Measurements from ENCODE around the gene KRT78. TPM values are rescaled to one million over a fixed set of nuclear protein-coding genes. Genes with fewer than 3 reads are reported as not detected.

KRT78 gene
- total RNA-seq, 1 experiment from 2014 or later = 0.15 TPM

GRCh38 chr12:52891044-52891443, 42.2 kb upstream of the KRT78 start:
- Histone ChIP-seq H3K9ac (ENCODE audit: low read length) (no peak overlapping the region), H3K9me2 (replicated peaks; ENCODE audit: low read length) (no peaks in the 10 kb centered on the region), H3K4me1 (ENCODE audit: insufficient read depth, low read length) (peaks cover 12% of the 10 kb centered on the region), H3F3A (ENCODE audit: low read length, unreplicated experiment) (peaks cover 5% of the 10 kb centered on the region), H4K20me1 (ENCODE audit: low read length) (peaks cover 4% of the 10 kb centered on the region; the same call in 1 of the 2 replicates), H3K79me2 (ENCODE audit: low read length) (no peaks in the 10 kb centered on the region), H3K4me2 (ENCODE audit: low read length) (no peak overlapping the region), H3K27me3 (ENCODE audit: low read length) (no peaks in the 10 kb centered on the region), H3K9me3 (ENCODE audit: low read length) (no peaks in the 10 kb centered on the region), H3K27ac (ENCODE audit: low read length) (no peak overlapping the region), H3K4me3 (ENCODE audit: low read length) (no peak overlapping the region), H2AFZ (ENCODE audit: low read length) (no peak overlapping the region), H3K36me3 (ENCODE audit: low read depth, low read length) (no peaks in the 10 kb centered on the region)
- ChIA-PET POLR2A (ENCODE audit: unreplicated experiment) (no interaction called here), CTCF (no interaction called here)
- TF ChIP-seq EZH2phosphoT487 (IDR thresholded peaks at IDR 0.05; ENCODE audit: borderline replicate concordance, low read length) (no peak), EZH2 (IDR thresholded peaks at IDR 0.05; ENCODE audit: low read length, unreplicated experiment) (no peak), CTCF (conservative IDR thresholded peaks at IDR 0.05; ENCODE audit: low read depth, low read length) (no peak)
- intact Hi-C loops (cut with micrococcal nuclease) = no loop called here
- no TSS peak for BruUV-seq (replicated peaks)
- DNase-seq (no peak), ATAC-seq (no peak)

DNA sequence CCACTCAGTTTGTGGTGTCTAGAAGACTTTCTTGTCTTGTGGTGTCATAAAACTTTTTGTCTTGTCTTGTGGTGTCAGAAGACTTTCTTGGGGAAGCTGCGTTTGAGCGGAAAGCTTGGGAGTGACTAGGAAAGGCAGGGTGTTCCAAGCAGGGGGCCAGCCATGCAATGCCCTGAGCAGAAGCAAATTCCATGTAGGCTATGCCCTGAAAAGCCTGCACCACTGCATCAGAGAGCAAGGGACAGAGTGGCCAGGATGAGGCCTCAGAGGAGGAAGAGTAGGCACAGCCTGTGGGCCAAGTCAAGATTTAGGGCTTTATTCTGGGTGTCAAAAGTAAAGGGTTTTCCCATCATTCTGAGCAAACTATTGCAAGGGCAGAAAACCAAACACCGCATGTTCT, 41.6 kb upstream of the KRT78 start:
- no peak for DNase-seq
- ChIA-PET CTCF (interaction anchor here (0.6 kb wide), 1 partner anchor 72 kb away, joined by 4 read pairs; no protein-coding TSS in a partner anchor), POLR2A (ENCODE audit: unreplicated experiment) (no interaction called here)

More for the DNA sequence above, 41.6 kb upstream of the KRT78 start:
- no peak overlapping the region for H2AFZ ChIP-seq (ENCODE audit: low read length)
- H4K20me1 ChIP-seq (ENCODE audit: low read length) = no peaks in the 10 kb centered on the region
- no peak overlapping the region for H3K27ac ChIP-seq (ENCODE audit: low read length)
- no peaks in the 10 kb centered on the region for H3K27me3 ChIP-seq (ENCODE audit: low read length)
- peaks cover under 1% of the 10 kb centered on the region for H3F3A ChIP-seq (ENCODE audit: low read length, unreplicated experiment)
- no peaks in the 10 kb centered on the region for H3K79me2 ChIP-seq (ENCODE audit: low read length)
- H3K9me3 ChIP-seq (ENCODE audit: low read length) = no peaks in the 10 kb centered on the region
- no peak for ATAC-seq
- no peak overlapping the region for H3K9ac ChIP-seq (ENCODE audit: low read length)
- no peak overlapping the region for H3K4me2 ChIP-seq (ENCODE audit: low read length)
- no peaks in the 10 kb centered on the region for H3K9me2 ChIP-seq (replicated peaks; ENCODE audit: low read length)
- intact Hi-C loops (cut with micrococcal nuclease) = no loop called here
- H3K36me3 ChIP-seq (ENCODE audit: low read depth, low read length) = no peaks in the 10 kb centered on the region
- no peak for TF ChIP-seq CTCF (conservative IDR thresholded peaks at IDR 0.05; ENCODE audit: low read depth, low read length)
- no peak for TF ChIP-seq EZH2phosphoT487 (IDR thresholded peaks at IDR 0.05; ENCODE audit: borderline replicate concordance, low read length)
- no peak for TF ChIP-seq EZH2 (IDR thresholded peaks at IDR 0.05; ENCODE audit: low read length, unreplicated experiment)
- H3K4me3 ChIP-seq (ENCODE audit: low read length) = no peak overlapping the region
- peaks cover 6% of the 10 kb centered on the region for H3K4me1 ChIP-seq (ENCODE audit: insufficient read depth, low read length)
- BruUV-seq (replicated peaks) = no TSS peak
